ENCODE data around the gene PKIG. TPM values are rescaled to one million over a fixed set of nuclear protein-coding genes. Genes with fewer than 3 reads are reported as not detected.
A peak's percentile ranks its signal among the peaks of the same experiment; 100 is the strongest.

The PKIG gene
- total and polyA plus RNA-seq, 2 of the 8 experiments (the other 6 are each of a cell fraction or from before 2014, with no cell fraction given), result 26.7 to 34.3 TPM

- Histone ChIP-seq H3K4me2 (ENCODE audit: insufficient read depth in 1 of 2, low read depth in 2 of 2, low read length in 2 of 2) (no peak overlapping the region), H2BK12ac (ENCODE audit: low read depth, low read length) (no peak overlapping the region), H2BK5ac (ENCODE audit: low read depth, low read length) (no peak overlapping the region), H4K20me1 (replicated peaks in 1 of 2; ENCODE audit: control insufficient read depth in 1 of 2, insufficient read depth in 2 of 2, low read length in 2 of 2) (no peaks in the 10 kb centered on the region), H3K4me1 (replicated peaks in 1 of 4; ENCODE audit: control insufficient read depth in 3 of 4, insufficient read depth in 4 of 4, low read length in 3 of 4) (peaks cover 1 to 2% (median 1%) of the 10 kb centered on the region in 4 experiments; a peak in 6 of 7 replicates), H3K9ac (replicated peaks in 1 of 4; ENCODE audit: extremely low read depth in 1 of 4, low read depth in 3 of 4, low read length in 3 of 4) (no peak overlapping the region), H3K9me3 (ENCODE audit: insufficient read depth in 2 of 2, low read depth in 1 of 2, low read length in 1 of 2) (no peaks in the 10 kb centered on the region), H2BK120ac (replicated peaks; ENCODE audit: low read depth, low read length) (no peak overlapping the region), H3K4me3 (ENCODE audit: extremely low read depth in 1 of 4, insufficient read depth in 2 of 4, low read depth in 3 of 4, low read length in 4 of 4) (no peak overlapping the region), H4K5ac (ENCODE audit: insufficient read length, low read depth, low read length) (no peak overlapping the region), H3K79me2 (ENCODE audit: control insufficient read depth in 1 of 2, insufficient read depth in 2 of 2, low read length in 2 of 2) (no peaks in the 10 kb centered on the region), H3K18ac (ENCODE audit: extremely low read depth, low read length) (no peak overlapping the region), H2AK5ac (ENCODE audit: low read depth, low read length) (no peak overlapping the region), H4K91ac (replicated peaks; ENCODE audit: insufficient read length, low read length) (no peak overlapping the region), H3K56ac (replicated peaks; ENCODE audit: insufficient read length, low read depth, low read length) (no peak overlapping the region), H3K14ac (ENCODE audit: insufficient read length) (no peak overlapping the region), H2BK15ac (ENCODE audit: low read length) (0 out of 2 replicates have a peak overlapping the region, but pooled peaks have one; percentile 46), H3K23me2 (ENCODE audit: low read depth, low read length) (no peaks in the 10 kb centered on the region), H2BK20ac (ENCODE audit: low read length) (no peak overlapping the region), H4K8ac (ENCODE audit: extremely low read depth, insufficient read depth, low read length) (no peak overlapping the region), H3K23ac (ENCODE audit: insufficient read length) (no peak overlapping the region), H3K27me3 (replicated peaks in 1 of 4; ENCODE audit: control insufficient read depth in 3 of 4, extremely low read depth in 1 of 4, insufficient read depth in 3 of 4, low read length in 3 of 4) (no peaks in the 10 kb centered on the region), H2AFZ (ENCODE audit: low read length) (no peak overlapping the region), H3K27ac (ENCODE audit: low read depth, low read length) (no peak overlapping the region), H3K79me1 (ENCODE audit: low read depth, low read length) (no peaks in the 10 kb centered on the region; the same call in 1 of the 2 replicates), H3K4ac (replicated peaks; ENCODE audit: insufficient read length, low read depth, low read length) (no peak overlapping the region), H3K36me3 (ENCODE audit: control insufficient read depth in 2 of 4, insufficient read depth in 4 of 4, low read length in 3 of 4) (peaks cover 0 to 2% (median 0%) of the 10 kb centered on the region in 4 experiments; a peak in 1 of 8 replicates)
- 93% methylated on average over 5 of the region's 5 CpGs; no CpG with 5 or more reads in 1 of the 2 experiments for WGBS, 2 experiments (ENCODE audit: extremely low coverage in 1 of 2, insufficient coverage in 1 of 2, insufficient read length in 1 of 2, insufficient replicate concordance in 2 of 2, low coverage in 1 of 2, low lambda C conversion rate in 2 of 2, missing lambda C conversion rate in 1 of 2)
- ChIA-PET POLR2A (ENCODE audit: partially characterized antibody) (interaction anchor here (1.0 to 1.4 kb wide), 3 partner anchors 9 to 14 kb away, joined by 3 read pairs; no protein-coding TSS in a partner anchor), CTCF (ENCODE audit: partially characterized antibody) (interaction anchor here (1.0 to 1.7 kb wide), 5 partner anchors 9 to 34 kb away, joined by 3 to 7 read pairs (median 4); no protein-coding TSS in a partner anchor)
- FAIRE-seq (no peak), DNase-seq (ENCODE audit: low read depth in 1 of 2, low spot score in 2 of 2) (no peak)
- TF ChIP-seq, protein P1, sequence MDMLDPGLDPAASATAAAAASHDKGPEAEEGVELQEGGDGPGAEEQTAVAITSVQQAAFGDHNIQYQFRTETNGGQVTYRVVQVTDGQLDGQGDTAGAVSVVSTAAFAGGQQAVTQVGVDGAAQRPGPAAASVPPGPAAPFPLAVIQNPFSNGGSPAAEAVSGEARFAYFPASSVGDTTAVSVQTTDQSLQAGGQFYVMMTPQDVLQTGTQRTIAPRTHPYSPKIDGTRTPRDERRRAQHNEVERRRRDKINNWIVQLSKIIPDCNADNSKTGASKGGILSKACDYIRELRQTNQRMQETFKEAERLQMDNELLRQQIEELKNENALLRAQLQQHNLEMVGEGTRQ (IDR thresholded peaks at IDR 0.05; ENCODE audit: low read length), result no peak
- TF ChIP-seq PHF8 (conservative IDR thresholded peaks at IDR 0.05; ENCODE audit: low read depth, low read length) (no peak), EGR1 (IDR thresholded peaks at IDR 0.05; ENCODE audit: borderline replicate concordance, low read depth, low read length) (no peak), GTF2F1 (IDR thresholded peaks at IDR 0.05; ENCODE audit: borderline replicate concordance, low read depth, low read length) (no peak), KDM1A (IDR thresholded peaks at IDR 0.05; ENCODE audit: borderline replicate concordance, low read length) (peak; percentile 69), CHD2 (IDR thresholded peaks at IDR 0.05; ENCODE audit: low read length) (no peak)
Measured at GRCh38 chr20:44637042-44637441, 54.7 kb downstream of the PKIG start.
